CD4-positive, alpha-beta T cell treated with Interleukin-17A for 4 hours (primary cell): Measurements from ENCODE around the gene AZGP1.
A peak's percentile ranks its signal among the peaks of the same experiment; 100 is the strongest.
"Not testable (repeated sequence)": the region's sequence is repeated elsewhere in the genome, so short reads cannot be mapped to it uniquely, and the experiment has no call there.

Experiments used
- DNase-seq: peaks from one replicate; pipeline ENCODE4 v3.0.0-alpha.2; 2020; ENCODE audit warnings: mixed read lengths

AZGP1 gene

GRCh38 chr7:99996755-99997544 lies 21.1 kb upstream of the AZGP1 start:
- DNase-seq, result no peak

GRCh38 chr7:99994819-99995218 lies 19.0 kb upstream of the AZGP1 start:
- no peak for DNase-seq

GRCh38 chr7:99992330-99993038 lies 16.7 kb upstream of the AZGP1 start:
- DNase-seq, result no peak

- not testable (repeated sequence) for DNase-seq
These were observed 15.7 kb upstream of the AZGP1 start for GRCh38 chr7:99991543-99991942.

GRCh38 chr7:99990460-99990852 lies 14.6 kb upstream of the AZGP1 start:
- no peak for DNase-seq

- no peak for DNase-seq
These were observed 12.0 kb upstream of the AZGP1 start for GRCh38 chr7:99987846-99988245.

DNA sequence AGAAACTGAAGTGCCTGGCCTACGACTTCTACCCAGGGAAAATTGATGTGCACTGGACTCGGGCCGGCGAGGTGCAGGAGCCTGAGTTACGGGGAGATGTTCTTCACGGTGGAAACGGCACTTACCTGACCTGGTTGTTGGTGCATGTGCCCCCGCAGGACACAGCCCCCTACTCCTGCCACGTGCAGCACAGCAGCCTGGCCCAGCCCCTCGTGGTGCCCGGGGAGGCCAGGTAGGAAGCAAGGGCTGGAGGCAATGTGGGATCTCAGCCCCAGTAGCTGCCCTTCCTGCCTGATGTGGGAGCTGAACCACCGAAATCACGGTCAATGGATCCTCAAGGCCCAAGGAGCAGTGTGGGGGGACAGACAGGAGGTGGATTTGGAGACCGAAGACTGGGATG lies 11.5 kb upstream of the AZGP1 start:
- not testable (repeated sequence) for DNase-seq

GRCh38 chr7:99984593-99984992 lies 8.8 kb upstream of the AZGP1 start:
- no peak for DNase-seq

GRCh38 chr7:99981066-99981465 lies 5.2 kb upstream of the AZGP1 start:
- DNase-seq, result not testable (repeated sequence)

DNA sequence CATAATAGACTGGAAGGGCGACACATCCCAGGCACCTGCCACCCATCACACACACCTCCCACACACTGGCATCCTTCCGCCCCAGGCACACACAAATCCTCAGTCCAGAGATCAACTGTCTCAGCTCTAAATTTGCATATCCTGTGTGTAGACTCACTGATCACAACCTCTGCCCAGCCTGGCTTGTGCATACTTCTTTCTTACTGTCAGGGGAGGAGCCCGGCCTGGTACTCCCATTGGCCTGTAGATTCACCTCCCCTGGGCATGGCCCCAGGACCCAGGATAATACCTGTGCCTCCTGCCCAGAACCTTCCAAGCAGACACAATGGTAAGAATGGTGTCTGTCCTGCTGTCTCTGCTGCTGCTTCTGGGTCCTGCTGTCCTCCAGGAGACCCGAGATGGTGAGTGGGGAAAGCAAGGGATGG lies 4.6 kb upstream of the AZGP1 start:
- not testable (repeated sequence) for DNase-seq

GRCh38 chr7:99979814-99980225 lies 4.0 kb upstream of the AZGP1 start:
- peak; percentile 33 for DNase-seq

DNA sequence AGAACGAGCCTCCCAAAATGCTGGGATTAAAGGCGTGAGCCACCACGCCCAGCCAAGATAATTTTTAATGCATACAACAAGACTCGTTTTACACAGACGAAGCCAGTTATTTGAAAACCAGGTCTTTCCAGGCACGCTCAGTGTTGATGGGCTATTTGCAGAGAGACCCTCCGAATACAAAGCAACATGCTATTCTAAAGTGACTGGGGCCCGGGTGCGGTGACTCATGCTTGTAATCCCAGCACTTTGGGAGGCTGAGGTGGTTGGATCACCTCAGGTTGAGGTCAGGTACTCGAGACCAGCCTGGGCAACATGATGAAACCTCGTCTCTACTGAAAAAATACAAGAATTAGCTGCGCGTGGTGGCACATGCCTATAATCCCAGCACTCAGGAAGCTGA lies 795 bp upstream of the AZGP1 start:
- DNase-seq, result no peak

DNA sequence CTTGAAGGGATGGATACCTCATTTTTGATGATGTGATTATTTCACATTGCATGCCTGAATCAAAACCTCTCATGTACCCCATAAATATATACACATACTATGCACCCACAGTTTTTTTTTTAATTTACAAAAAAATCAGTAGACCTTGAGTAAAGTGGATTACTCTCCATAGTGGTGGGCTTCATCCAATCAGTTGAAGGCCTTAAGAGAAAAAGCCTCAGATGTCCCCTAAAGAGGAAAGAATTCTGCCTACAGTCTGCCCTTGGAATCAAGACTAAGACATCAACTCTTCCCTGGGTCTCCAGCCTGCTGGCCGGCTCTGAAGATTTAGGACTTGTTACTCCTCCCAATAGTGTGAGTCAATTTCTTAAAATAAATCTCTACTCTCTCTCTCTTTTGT lies 1.1 kb downstream of the AZGP1 start:
- no peak for DNase-seq

DNA sequence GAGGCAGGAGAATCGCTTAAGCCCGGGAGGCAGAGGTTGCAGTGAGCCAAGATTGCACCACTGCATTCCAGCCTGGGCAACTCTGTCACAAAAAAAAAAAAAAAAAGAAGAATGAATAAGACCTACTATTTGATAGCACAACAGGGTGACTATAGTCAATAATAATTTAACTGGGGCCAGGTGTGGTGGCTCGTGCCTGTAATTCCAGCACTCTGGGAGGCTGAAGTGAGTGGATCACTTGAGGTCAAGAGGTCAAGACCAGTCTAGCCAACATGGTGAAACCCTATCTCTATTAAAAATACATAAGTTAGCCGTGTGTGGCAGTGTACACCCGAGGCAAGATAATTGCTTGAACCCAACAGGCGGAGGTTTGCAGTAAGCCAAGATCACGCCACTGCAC lies 2.0 kb downstream of the AZGP1 start:
- not testable (repeated sequence) for DNase-seq

GRCh38 chr7:99971242-99971641 lies 4.6 kb downstream of the AZGP1 start:
- no peak for DNase-seq

- not testable (repeated sequence) for DNase-seq
These were observed 6.0 kb downstream of the AZGP1 start for GRCh38 chr7:99969813-99970212.

DNA sequence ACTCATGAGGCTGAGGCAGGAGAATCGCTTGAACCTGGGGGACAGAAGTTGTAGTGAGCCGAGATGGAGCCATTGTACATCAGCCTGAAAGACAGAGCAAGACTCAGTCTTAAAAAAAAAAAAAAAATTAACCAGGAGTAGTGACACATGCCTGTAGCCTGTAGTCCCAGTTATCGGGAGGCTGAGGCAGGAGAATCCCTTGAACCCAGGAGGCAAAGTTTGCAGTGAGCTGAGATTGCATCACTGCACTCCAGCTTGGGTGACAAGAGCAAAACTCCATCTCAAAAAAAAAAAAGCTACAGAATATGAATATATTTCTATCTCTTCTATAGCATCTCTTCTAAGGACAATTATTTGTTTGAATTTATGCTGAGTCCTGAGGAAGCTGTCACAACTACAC lies 6.5 kb downstream of the AZGP1 start:
- DNase-seq, result no peak

- no peak for DNase-seq
These were observed 17.1 kb downstream of the AZGP1 start for GRCh38 chr7:99958564-99959227.

DNA sequence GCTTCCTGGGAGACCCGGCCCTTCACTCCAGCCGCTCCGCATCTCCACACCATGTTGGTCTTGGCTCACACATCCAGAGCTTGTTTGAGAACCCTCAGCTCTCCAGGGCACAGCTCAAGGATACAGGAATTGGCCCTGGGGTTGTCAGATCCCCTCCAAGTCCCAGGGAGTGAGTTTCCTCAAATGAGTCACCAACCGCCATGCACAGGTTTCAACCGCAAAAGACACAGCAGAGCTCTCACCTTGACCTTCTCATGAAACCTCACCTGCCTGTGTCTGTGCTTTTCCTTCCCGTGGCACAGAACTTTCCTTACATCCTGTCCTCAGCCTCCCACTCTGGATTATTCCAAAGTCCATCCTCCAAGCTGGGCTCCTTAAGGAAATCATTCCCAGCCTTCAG lies 20.6 kb downstream of the AZGP1 start:
- DNase-seq, result no peak

DNA sequence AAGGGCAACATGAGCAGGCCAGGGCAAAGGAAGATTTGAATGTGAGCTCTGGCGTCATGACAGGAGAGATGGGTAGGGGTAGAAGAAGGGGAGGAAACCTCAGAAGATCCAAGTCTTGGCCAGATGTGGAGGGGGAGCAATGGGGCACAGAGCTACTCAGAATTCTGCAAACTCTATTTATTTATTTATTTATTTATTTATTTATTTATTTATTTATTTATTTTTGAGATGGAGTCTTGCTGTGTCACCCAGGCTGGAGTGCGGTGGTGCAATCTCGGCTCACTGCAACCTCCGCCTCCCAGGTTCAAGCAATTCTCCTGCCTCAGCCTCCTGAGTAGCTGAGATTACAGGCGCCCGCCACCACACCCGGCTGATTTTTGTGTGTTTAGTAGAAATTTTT lies 21.2 kb downstream of the AZGP1 start:
- DNase-seq, result not testable (repeated sequence)

DNA sequence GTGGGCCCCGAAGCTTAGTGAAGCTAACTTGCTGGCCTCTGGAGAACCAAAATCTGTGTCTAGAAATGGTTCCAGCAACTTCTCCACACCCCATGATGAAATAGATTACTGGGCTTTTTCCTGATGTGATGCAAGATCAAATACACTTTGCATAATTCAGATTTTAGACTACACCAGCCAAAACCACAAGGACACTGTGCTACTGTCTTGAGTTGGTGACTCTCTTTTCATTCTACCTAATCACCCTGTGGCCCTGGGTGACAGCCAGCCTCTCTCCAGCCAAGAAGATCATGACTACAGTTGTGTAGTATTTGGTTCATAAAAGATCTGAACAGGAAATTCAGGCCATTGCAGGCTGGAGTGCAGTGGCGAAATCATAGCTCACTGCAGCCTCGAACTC lies 22.2 kb downstream of the AZGP1 start:
- no peak for DNase-seq

DNA sequence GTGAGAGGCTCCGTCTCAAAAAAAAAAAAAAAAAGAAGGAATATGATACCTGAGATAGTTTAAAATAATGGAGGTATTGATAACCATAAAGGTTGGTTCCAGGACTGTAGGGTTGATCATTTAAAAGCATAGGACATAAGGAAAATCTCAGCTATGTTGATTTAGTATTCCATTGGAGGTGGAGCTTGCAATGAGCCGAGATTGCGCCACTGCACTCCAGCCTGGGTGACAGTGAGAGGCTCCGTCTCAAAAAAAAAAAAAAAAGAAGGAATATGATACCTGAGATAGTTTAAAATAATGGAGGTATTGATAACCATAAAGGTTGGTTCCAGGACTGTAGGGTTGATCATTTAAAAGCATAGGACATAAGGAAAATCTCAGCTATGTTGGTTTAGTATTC lies 23.2 kb downstream of the AZGP1 start:
- not testable (repeated sequence) for DNase-seq

GRCh38 chr7:99950819-99951218 lies 25.0 kb downstream of the AZGP1 start:
- DNase-seq, result not testable (repeated sequence)
